Measurements from ENCODE around the gene ERC2. TPM values are rescaled to one million over a fixed set of nuclear protein-coding genes. Genes with fewer than 3 reads are reported as not detected.

Gene ERC2
- total RNA-seq, 1 donor from 2014 or later: 0.35 TPM

DNA sequence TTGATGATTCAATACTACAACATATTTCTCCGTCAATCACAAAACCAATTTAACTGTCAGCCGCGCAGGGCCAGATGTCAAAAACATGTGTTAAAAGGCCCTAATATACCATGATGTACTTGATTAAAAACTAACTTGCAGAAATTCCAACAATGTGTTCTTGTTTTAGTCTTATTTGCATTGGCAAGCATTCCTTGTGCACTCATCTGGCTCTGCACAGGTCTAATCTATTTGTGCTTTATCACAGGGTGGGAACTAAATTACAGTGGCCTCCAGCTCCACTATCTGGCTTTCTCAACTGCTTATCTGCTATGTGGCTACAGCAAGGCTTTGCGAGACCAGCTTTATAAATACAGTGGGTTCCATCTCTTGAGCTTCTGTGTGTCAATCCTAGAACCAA, 455.5 kb downstream of the ERC2 start:
- peaks cover 38% of the 10 kb centered on the region for H3K27me3 Mint-ChIP-seq (ENCODE audit: unreplicated experiment)
- no peak overlapping the region for H3K27ac Mint-ChIP-seq (ENCODE audit: unreplicated experiment)
- H3K36me3 Mint-ChIP-seq (ENCODE audit: unreplicated experiment): no peaks in the 10 kb centered on the region
- DNase-seq (ENCODE audit: extremely low spot score, unreplicated experiment): no peak
- H3K9me3 Mint-ChIP-seq (ENCODE audit: unreplicated experiment): no peaks in the 10 kb centered on the region
- H3K4me1 Mint-ChIP-seq (ENCODE audit: unreplicated experiment): no peaks in the 10 kb centered on the region
- no peak overlapping the region for H3K4me3 Mint-ChIP-seq (ENCODE audit: unreplicated experiment)
- TF ChIP-seq, protein P1, sequence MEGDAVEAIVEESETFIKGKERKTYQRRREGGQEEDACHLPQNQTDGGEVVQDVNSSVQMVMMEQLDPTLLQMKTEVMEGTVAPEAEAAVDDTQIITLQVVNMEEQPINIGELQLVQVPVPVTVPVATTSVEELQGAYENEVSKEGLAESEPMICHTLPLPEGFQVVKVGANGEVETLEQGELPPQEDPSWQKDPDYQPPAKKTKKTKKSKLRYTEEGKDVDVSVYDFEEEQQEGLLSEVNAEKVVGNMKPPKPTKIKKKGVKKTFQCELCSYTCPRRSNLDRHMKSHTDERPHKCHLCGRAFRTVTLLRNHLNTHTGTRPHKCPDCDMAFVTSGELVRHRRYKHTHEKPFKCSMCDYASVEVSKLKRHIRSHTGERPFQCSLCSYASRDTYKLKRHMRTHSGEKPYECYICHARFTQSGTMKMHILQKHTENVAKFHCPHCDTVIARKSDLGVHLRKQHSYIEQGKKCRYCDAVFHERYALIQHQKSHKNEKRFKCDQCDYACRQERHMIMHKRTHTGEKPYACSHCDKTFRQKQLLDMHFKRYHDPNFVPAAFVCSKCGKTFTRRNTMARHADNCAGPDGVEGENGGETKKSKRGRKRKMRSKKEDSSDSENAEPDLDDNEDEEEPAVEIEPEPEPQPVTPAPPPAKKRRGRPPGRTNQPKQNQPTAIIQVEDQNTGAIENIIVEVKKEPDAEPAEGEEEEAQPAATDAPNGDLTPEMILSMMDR (IDR thresholded peaks at IDR 0.05): no peak

DNA sequence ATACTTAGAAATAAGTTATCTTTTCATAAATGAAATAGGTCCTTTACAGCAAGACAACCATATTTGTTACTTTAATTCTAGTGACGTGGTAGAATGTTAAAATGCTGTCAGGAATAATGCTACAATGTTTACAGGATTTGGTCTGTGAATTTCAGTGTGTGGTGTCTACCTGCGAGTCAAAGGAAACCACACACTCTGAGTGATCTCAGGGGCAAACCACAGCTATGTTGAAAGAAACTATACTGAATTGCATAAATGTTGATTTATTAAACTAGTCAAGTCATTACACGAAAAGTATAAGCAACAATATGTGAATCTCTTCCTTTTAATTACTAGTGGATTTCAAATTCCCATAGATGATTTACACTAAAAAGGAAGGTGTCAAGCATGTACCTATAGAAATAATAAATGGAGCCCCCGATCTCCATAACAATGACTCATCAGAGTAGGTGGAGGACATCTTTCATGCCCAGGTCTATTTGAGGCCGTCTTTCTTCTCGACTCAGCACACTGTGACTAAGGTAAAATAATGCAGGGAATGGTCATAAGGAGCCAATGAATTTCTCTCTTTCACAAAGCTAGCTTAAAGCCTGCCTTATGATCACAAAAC, 463.0 kb downstream of the ERC2 start:
- H3K9me3 Mint-ChIP-seq (ENCODE audit: unreplicated experiment): no peaks in the 10 kb centered on the region
- H3K4me1 Mint-ChIP-seq (ENCODE audit: unreplicated experiment): peaks cover 52% of the 10 kb centered on the region
- DNase-seq (ENCODE audit: extremely low spot score, unreplicated experiment): no peak
- TF ChIP-seq, protein P1 (IDR thresholded peaks at IDR 0.05): no peak
- H3K4me3 Mint-ChIP-seq (ENCODE audit: unreplicated experiment): no peak overlapping the region
- H3K36me3 Mint-ChIP-seq (ENCODE audit: unreplicated experiment): no peaks in the 10 kb centered on the region
- peaks cover 11% of the 10 kb centered on the region for H3K27me3 Mint-ChIP-seq (ENCODE audit: unreplicated experiment)
- no peak overlapping the region for H3K27ac Mint-ChIP-seq (ENCODE audit: unreplicated experiment)

DNA sequence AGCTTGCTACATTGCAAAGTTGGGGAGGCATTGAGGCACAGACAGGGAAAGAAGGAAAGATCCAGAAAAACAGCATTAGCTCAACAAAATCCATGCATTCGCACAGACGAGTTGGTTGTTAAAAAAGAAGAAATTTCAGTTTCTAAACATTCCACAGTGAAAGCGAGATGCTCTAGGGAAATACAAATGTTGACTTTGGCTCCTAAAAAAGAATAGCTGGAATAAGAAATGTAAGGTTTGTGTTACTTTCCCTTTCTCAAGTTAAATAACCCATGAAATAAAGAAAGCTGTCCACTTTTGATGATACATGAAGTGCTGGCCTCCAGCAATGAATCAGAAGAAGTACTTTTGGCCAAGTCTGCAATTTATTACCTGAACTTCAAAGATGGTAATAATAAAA, 465.1 kb downstream of the ERC2 start:
- peaks cover 54% of the 10 kb centered on the region for H3K4me1 Mint-ChIP-seq (ENCODE audit: unreplicated experiment)
- H3K9me3 Mint-ChIP-seq (ENCODE audit: unreplicated experiment): no peaks in the 10 kb centered on the region
- peaks cover 4% of the 10 kb centered on the region for H3K27me3 Mint-ChIP-seq (ENCODE audit: unreplicated experiment)

DNA sequence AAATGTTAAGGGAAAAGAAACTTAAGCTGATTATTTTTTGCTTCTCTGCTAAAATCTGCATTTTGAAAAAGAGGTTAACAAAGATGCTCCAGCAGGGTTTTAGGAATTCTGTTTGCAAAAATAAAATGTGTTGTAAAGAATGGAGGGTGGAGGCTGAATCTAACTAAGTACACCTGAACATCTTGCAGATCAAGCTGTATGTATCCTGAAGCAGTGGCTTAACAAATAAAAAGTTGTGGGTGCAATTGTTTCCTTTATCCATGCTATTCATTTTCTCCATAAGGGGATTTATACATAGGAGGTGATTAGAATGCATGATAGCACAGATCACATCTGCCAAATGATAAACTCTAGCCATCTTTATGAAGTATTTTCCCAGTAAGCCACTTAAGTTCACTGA, 466.3 kb downstream of the ERC2 start:
- H3K27me3 Mint-ChIP-seq (ENCODE audit: unreplicated experiment): peaks cover 4% of the 10 kb centered on the region
- peaks cover 53% of the 10 kb centered on the region for H3K4me1 Mint-ChIP-seq (ENCODE audit: unreplicated experiment)
- no peaks in the 10 kb centered on the region for H3K36me3 Mint-ChIP-seq (ENCODE audit: unreplicated experiment)
- H3K9me3 Mint-ChIP-seq (ENCODE audit: unreplicated experiment): no peaks in the 10 kb centered on the region
- DNase-seq (ENCODE audit: extremely low spot score, unreplicated experiment): no peak
- H3K27ac Mint-ChIP-seq (ENCODE audit: unreplicated experiment): no peak overlapping the region
- H3K4me3 Mint-ChIP-seq (ENCODE audit: unreplicated experiment): no peak overlapping the region
- TF ChIP-seq, protein P1 (IDR thresholded peaks at IDR 0.05): no peak

More for the DNA sequence above, 465.1 kb downstream of the ERC2 start:
- H3K4me3 Mint-ChIP-seq (ENCODE audit: unreplicated experiment): no peak overlapping the region
- no peaks in the 10 kb centered on the region for H3K36me3 Mint-ChIP-seq (ENCODE audit: unreplicated experiment)
- no peak for DNase-seq (ENCODE audit: extremely low spot score, unreplicated experiment)
- TF ChIP-seq, protein P1 (IDR thresholded peaks at IDR 0.05): no peak
- H3K27ac Mint-ChIP-seq (ENCODE audit: unreplicated experiment): peak overlapping the region; percentile 85

DNA sequence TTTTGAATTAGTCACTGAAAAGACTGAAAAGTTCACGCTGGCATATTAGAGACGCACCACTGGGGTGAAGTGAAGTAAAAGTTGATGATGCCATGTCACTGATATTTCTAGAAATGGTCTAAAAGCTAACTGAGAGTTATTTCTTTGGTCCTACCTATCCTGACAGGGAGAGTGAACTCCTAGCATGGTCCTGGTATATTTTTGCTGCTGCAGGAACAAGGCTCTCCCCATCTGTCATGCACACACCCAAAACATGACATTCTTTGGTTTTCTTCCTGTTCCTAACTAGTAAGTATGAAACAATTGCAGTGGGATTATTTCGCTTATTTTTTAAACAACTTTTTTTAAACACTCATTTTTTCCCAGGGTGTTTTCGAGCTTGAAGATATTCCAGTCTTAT, 466.7 kb downstream of the ERC2 start:
- peaks cover 49% of the 10 kb centered on the region for H3K4me1 Mint-ChIP-seq (ENCODE audit: unreplicated experiment)
- H3K27ac Mint-ChIP-seq (ENCODE audit: unreplicated experiment): peak overlapping the region; percentile 18
- no peak overlapping the region for H3K4me3 Mint-ChIP-seq (ENCODE audit: unreplicated experiment)
- no peak for DNase-seq (ENCODE audit: extremely low spot score, unreplicated experiment)
- H3K9me3 Mint-ChIP-seq (ENCODE audit: unreplicated experiment): no peaks in the 10 kb centered on the region
- H3K27me3 Mint-ChIP-seq (ENCODE audit: unreplicated experiment): peaks cover 4% of the 10 kb centered on the region
- TF ChIP-seq, protein P1 (IDR thresholded peaks at IDR 0.05): no peak
- no peaks in the 10 kb centered on the region for H3K36me3 Mint-ChIP-seq (ENCODE audit: unreplicated experiment)
